ENCODE results near the gene CTNNBIP1. TPM values are rescaled to one million over a fixed set of nuclear protein-coding genes. Genes with fewer than 3 reads are reported as not detected.

Gene CTNNBIP1
- total and polyA plus RNA-seq, 9 of the 15 experiments (the other 6 are each of a cell fraction or from before 2014, with no cell fraction given), result 0.65 to 29.2 (median 14.7) TPM

GRCh38 chr1:9942939-9943788 lies 33.1 kb upstream of the CTNNBIP1 start, which contains the start of the genes LZIC and NMNAT1 (continued):
- TF ChIP-seq ZBTB17 (CRISPR knock-in tag; IDR thresholded peaks at IDR 0.05) (no peak; the same call in 1 of the 2 replicates), ZSCAN32 (CRISPR knock-in tag; IDR thresholded peaks at IDR 0.05) (0 out of 2 replicates have a peak, but pooled peaks have one; percentile 22), MAFF (IDR thresholded peaks at IDR 0.05; ENCODE audit: low read length) (0 out of 2 replicates have a peak, but pooled peaks have one; percentile 2), RNF219 (CRISPR knock-in tag; IDR thresholded peaks at IDR 0.05) (no peak; the same call in 1 of the 2 replicates), ZNF224 (CRISPR knock-in tag; IDR thresholded peaks at IDR 0.05) (no peak), RBM25 (IDR thresholded peaks at IDR 0.05; ENCODE audit: low read depth, low read length, severe bottlenecking) (peak; percentile 69), KAT7 (CRISPR knock-in tag; IDR thresholded peaks at IDR 0.05; ENCODE audit: borderline replicate concordance) (peak; percentile 97), GATA2 (CRISPR knock-in tag; IDR thresholded peaks at IDR 0.05) (0 out of 2 replicates have a peak, but pooled peaks have one; percentile 6), BRD9 (IDR thresholded peaks at IDR 0.05; ENCODE audit: low read depth, partially characterized antibody) (peak; percentile 15), ETV5 (CRISPR knock-in tag; IDR thresholded peaks at IDR 0.05; ENCODE audit: low read depth) (peak; percentile 92), ZNF197 (CRISPR knock-in tag; IDR thresholded peaks at IDR 0.05; ENCODE audit: low read depth) (peak; percentile 79), SLC30A9 (CRISPR knock-in tag; IDR thresholded peaks at IDR 0.05) (no peak), RFX1 (IDR thresholded peaks at IDR 0.05) (no peak), ZNF57 (CRISPR knock-in tag; IDR thresholded peaks at IDR 0.05) (no peak), FOXP4 (CRISPR knock-in tag; IDR thresholded peaks at IDR 0.05; ENCODE audit: borderline replicate concordance) (peak; percentile 51; the same call in 1 of the 2 replicates), ZNF3 (CRISPR knock-in tag; IDR thresholded peaks at IDR 0.05) (no peak), ZZZ3 (IDR thresholded peaks at IDR 0.05) (peak; percentile 92), ZC3H4 (CRISPR knock-in tag; IDR thresholded peaks at IDR 0.05; ENCODE audit: borderline replicate concordance) (no peak)
- TF ChIP-seq, protein P1, sequence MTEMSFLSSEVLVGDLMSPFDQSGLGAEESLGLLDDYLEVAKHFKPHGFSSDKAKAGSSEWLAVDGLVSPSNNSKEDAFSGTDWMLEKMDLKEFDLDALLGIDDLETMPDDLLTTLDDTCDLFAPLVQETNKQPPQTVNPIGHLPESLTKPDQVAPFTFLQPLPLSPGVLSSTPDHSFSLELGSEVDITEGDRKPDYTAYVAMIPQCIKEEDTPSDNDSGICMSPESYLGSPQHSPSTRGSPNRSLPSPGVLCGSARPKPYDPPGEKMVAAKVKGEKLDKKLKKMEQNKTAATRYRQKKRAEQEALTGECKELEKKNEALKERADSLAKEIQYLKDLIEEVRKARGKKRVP (CRISPR knock-in tag; IDR thresholded peaks at IDR 0.05), result no peak
- TF ChIP-seq, protein P2, sequence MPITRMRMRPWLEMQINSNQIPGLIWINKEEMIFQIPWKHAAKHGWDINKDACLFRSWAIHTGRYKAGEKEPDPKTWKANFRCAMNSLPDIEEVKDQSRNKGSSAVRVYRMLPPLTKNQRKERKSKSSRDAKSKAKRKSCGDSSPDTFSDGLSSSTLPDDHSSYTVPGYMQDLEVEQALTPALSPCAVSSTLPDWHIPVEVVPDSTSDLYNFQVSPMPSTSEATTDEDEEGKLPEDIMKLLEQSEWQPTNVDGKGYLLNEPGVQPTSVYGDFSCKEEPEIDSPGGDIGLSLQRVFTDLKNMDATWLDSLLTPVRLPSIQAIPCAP (CRISPR knock-in tag; IDR thresholded peaks at IDR 0.05; ENCODE audit: borderline replicate concordance), result no peak
- TF ChIP-seq, protein P3, sequence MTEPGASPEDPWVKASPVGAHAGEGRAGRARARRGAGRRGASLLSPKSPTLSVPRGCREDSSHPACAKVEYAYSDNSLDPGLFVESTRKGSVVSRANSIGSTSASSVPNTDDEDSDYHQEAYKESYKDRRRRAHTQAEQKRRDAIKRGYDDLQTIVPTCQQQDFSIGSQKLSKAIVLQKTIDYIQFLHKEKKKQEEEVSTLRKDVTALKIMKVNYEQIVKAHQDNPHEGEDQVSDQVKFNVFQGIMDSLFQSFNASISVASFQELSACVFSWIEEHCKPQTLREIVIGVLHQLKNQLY (CRISPR knock-in tag; conservative IDR thresholded peaks at IDR 0.05), result no peak
